Stimulated activated CD8-positive, alpha-beta memory T cell treated with anti-CD3 and anti-CD28 coated beads, Interleukin-7, amount 100 ng/mL, for 1 hour (primary cell): ENCODE data around the gene PTPRB.

ENCODE experiments used
- DNase-seq, 2 donors: peaks; one replicate each; pipeline ENCODE4 v3.0.0-alpha.2; 2020; ENCODE audit warnings: low read depth in 2 of 2

The PTPRB gene

DNA sequence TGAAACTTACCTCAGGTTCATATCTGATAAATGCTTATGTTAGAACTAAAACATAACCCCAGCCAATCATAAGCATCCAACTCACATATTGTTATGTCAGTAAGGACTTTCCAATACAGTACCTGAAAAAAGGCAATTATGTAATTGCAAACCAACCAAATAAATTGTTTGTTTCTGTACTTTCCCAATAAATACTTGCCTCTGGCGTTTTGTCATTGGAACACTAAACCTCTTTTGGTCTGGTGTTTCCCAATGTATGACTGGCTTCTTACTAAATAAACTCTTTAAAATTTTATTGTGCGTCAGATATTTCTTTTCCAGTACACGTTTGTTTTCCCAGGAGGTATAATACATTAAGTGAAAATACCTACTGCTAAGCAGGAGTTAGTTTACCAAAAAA lies 6.7 kb upstream of the PTPRB start:
- DNase-seq = no peak

DNA sequence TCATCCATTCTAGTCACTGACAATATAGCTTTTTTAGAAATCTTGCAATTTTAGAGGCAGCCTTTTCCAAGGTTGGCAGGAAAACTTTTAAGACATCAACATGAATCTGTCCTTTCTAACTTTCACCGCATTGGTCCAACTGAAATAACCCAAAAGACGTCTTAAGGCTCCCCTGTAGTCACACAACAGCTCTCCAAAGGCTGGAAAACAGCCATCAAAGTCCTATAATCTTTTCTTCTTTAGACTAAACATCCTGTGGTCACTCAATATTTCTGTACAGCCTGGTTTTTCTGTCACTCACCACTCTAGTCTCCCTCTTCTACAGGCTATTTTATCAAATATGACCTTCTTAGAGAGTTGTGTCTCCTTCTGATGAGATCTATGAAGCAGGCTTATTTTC lies 4.5 kb upstream of the PTPRB start:
- no peak for DNase-seq

DNA sequence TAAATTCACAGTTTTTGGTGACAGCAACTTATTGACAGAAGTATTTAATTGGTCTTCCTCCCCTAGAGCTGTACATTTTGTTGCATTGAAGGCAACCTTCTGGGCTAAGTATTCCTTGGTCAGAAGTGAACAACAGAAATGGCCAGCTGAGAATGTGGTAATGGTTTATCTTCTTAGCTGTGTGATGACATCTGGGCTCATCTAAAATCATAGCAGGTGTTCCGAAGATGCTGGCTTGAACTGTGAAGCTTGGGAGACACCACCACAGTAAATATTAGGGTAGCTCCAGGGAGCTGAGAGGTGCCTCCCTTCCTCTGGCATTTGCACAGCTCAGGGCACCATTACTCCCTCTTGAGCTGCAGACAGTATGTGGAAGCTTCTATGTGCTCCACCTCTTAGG lies 3.7 kb upstream of the PTPRB start:
- no peak for DNase-seq

DNA sequence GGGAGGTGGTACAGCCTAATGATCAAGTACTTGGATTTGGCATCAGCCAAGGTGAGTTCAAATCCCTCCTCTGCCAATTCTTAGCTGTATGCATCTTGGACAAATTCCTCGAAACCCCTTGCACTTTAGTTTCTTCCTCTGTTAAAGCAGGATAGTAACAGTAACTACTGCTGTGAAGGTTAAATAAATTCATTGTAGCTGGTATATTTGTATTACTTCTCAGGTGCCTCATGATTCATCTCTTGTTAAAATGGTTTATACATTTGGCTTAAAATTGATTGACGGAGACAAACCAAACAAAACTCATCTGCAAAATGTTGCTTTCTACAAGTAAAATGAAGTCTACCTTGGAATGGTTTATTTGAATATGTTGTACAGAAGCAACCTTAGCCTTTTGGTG lies 2.3 kb upstream of the PTPRB start:
- no peak for DNase-seq

DNA sequence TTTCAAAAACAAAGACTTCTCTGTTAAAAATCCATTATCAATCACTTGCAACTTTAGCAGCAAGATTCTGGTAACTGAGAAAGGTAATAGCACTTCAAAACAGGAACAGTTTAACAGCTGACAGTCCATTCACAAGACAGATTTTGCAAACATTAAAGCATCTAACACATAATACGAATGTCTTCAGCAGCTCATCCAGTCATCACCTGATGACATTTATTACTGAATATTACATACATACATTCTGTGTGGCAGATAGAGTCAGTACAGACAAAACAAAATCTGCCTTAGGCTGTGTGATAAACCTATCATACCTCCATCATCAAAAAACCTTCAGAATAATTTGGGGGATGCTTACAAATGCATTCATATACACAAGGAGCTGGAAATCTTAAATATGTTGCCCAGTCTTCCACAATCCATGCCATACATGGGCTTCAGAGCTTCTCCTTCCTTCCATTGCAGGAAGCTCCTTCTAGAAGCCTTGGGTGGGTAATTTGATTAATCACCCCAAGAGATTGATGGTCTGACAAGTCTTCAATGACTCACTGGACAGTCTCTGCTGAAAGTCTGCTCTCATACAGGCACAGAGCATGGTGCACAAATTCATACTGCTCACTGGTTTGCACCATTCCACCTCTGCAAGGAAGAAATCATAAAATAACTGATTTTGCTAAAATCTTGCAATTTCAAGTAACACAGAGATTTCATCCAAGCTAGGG lies 1.6 kb upstream of the PTPRB start:
- DNase-seq = no peak

DNA sequence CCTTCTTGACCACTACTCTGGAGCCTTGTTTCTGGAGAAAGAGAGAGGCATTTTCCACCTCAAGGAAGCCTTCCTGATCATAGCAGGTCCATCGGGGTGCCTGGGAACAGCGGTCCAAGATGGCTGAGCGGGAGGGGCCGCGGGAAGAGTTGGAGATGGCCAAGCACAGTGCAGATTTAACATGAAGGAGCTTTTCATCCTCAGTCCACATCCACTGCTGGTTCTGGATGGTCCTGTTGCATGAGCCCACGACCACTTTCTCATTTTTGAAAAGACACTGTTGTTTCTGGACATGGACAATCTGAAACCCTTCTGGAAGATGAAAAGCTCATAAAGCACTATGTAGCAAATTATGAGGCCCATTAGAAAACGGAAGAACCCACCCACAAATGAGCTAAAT lies 1.5 kb downstream of the PTPRB start:
- no peak for DNase-seq

DNA sequence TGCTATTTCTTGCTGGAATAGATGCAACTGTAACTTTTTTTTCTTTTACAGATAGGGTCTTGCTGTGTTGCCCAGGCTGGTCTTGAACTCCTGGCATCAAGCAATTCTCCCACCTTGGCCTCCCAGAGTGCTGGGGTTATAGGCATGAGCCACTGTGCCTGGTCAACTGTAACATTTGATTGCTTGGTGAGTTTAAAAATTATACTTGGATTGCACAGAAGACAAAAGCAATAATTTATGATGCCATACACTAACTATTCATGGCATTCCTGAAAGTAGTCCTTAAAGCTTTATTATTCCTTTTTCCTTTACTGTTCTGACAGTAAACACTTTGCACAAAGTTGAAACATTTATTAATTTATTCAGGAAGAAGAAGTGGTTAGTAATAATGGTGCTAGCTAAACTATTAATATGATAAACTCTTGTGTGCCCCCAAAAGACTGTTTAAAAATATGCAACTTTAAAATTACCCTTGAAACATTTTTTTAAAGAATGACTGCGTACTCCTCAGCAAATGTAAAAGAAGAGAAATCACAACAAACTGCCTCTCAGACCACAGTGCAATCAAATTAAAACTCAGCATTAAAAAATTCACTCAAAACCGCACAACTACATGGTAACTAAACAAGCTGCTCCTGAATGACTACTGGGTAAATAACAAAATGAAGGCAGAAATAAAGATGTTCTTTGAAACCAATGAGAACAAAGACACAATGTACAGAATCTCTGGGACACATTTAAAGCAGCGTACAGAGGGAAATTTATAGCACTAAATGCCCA lies 8.3 kb downstream of the PTPRB start:
- no peak for DNase-seq

DNA sequence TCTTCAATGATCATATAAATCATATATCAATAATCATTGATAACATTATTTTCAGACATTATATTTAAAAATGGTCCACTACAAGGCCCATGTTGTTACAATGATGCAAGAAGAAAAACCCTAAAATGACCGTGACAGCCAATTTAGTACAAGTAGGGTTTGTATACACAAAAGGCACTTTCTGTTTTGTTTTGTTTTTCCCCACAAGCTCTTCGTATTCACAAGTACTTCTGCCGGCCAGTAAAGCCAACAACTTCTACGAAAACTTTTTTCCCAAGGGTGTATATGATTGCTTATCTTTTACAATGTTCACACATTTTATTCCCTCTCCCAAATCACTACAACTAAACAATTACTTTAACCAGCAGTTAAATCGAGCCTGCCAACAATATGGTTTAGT lies 9.6 kb downstream of the PTPRB start:
- DNase-seq = no peak

DNA sequence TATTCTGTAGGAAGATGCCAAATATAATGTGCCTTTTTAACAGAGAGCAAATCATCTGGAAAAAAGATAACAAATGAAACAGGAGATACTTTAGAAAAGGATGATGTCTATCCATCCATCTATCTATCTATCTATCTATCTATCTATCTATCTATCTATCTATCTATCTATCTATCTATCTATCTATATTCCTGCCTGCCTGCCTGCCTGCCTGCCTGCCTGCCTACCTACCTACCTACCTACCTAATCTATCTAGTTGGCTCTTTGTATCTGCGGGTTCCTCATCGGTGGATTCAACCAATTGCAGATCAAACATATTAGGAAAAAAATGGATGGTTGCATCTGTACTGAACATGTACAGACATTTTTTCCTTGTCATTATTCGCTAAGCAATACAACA lies 11.0 kb downstream of the PTPRB start:
- DNase-seq = no peak

DNA sequence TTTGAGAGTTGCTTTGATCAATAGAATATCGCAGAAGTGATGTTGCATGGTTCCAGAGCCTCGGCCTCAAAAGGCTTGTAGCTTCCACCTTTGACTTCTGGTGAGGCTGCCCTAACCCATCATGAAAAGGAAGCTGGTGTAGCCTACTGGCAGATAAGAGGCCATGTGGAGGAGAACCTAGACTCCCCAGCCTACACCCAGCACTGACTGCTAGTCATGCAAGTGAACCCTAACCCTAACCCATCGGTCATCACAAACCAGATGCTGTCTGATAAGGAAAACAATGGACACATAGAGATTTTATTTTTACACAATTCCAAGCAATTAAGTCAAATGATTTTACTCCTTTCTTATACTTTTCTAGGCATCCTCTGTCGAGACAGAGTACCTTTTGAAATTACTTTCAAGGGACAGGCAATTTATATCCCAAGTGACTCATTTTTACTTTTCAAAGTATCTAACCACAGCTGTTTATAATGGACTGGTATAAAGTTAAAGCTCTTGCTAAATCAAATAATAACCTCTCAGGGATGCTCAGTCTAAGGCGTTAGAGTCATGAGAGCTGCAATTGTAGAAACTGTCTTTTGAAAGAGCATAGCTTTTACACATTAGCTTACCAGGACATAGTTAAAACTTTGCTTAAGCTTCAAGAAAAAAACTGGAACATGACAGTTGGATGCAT lies 17.6 kb downstream of the PTPRB start:
- no peak for DNase-seq

DNA sequence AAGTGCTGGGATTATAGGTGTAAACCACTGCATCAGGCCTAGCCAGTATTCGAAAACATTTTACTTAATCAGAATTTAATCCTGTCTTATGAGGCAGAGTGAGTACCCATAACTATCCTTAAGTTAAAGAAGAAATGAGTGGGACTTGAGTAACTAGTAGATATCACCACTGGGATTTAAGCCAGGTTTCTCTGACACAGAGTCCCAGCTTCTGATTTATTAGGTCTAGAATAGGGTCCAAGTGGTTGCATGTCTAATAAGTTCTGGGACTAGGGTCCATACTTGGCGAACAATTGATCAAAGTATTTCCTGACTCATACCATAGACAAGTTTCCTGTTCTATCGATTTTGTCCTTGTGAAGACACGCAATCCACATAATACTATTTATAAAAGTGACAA lies 18.9 kb downstream of the PTPRB start:
- no peak for DNase-seq

DNA sequence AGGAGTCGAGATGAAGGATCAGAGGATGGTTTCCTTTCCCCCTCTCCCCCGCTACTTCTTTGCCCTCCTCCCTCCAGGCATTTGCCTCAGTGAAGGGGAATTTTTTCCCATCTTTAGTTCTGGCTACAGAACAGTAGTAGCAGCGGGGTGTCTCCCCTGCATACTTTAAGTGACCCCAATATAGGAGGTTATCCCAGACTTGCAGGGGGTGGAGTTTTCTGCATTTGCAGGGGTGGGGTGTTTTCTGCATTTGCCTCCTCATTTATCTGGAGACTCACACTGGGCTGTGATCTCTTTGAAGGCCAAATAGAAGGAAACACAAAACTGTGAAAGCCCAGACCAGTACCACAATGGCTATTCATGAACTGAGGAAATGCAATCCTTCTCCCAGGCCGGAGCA lies 19.8 kb downstream of the PTPRB start:
- no peak for DNase-seq

DNA sequence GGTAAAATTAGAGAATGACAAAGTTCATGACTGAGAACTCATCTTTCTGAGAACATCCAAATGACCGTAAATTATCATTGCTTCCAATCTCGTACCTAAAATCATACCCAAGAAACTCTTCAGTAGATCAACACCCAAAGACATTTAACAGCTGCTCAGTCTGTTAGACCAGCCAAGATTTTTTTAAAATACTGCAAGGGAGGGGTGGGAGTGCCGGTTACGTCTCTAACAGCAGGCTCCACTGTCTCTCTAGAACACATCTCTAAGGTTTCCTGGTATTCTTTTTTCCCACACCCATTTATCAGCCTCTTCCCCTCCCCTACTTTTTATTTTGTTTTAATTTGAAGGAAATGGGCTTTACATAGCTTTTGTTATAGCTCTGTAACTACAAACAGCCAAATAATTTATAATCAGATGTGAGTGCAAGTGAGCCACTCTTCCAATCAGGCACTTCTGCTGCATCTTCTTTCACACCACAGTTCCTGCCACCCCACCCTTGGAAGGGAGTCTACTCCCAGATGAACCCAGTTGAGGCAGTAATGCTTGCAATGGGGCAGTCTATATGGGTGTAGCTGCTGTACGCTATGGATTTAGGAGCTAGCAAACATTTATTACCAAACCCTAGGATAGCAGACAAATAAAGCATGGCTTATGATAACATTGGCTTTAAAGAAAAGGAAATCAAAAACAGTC lies 21.9 kb downstream of the PTPRB start:
- DNase-seq = no peak

DNA sequence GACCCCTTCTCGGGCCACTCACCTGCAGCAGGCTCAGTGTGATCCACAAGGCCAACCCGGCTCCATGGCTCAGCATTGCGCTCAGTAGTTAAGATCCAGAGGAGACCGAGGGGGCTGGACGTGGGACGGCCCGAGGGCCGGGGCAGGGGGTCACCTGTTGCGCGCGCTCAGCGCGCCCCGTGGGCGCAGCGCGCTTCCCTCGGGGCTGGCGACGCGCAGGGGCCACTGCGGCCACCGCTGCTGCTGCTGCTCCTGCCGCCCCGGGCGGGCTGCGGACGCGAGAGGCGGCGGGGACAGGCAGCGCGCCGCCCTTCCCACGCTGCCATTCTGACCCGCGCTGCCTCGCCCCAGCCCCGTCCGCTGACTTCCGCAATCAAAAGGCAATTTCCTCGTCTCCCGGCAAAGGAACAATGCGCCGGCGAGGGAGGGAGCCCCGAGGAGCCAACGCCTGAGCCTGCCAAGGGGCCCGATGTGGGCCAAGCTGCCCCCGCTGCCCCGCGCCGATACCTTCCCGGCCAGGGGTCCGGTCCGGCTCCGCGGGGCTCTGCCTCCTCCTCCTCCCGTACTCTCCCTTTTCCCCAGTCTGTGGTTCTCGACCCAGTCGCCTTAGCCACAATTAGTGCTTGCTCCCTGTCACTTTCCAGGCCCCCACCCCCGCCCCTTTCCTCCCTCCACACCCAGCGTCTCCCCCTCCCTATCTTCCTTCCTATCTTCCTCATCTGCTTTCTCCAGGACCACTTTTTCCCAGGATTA lies 27.3 kb downstream of the PTPRB start:
- DNase-seq = no peak

DNA sequence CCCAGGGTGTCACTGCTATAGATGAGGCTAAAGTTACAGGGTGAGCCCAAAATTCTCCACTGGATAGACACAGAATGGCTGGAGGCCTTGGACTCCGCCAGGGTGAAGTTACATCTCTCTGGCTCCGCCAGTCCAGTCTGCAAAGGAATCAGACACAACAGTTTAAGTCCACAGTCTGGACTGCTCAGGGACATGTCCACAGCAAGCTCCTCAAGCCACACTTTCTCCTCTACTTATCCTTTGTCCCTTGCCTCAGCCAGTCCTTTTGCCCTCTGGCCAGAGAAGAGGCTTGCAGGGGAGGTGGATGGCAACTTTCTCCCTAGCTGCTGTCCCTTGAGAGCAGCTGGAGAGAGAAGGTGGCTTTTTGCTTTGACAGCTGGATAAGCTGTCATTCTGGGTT lies 28.0 kb downstream of the PTPRB start:
- no peak for DNase-seq

DNA sequence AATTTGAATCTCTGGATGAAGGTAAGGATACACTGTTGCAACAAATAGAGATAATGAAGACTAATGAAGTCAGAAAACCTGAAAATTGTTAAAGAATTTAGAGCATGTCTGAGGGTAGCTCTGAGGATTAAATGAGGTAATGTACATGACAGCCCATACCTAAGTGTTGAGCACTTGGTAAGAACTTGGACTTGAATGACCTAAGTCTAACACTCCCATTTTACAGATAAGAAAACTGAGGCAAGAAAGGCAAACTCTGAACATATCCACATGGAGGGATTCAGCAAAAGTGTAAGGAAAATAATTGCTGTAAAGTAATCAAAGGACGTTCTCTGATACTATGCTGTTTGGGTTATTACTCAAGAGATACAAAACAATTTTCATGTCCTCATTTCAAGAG lies 29.0 kb downstream of the PTPRB start:
- no peak for DNase-seq

DNA sequence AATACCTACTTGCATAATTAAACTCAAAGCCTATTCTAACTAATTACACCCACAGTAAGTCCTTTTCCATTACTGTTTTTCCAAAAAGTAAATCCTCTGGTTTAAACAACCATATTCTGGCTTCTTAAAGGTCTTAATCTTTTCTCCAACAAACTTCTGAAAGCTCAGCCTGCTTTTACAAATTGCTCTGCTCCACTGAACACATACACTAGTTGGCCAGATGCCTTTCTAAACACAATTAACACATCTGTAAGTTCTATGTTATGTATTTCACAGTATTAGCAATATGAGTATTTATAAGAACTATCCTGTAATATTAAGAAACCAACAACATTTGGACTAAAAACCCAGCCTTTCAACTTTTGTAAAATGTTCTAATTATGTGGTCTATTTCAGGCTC lies 30.1 kb downstream of the PTPRB start:
- no peak for DNase-seq

DNA sequence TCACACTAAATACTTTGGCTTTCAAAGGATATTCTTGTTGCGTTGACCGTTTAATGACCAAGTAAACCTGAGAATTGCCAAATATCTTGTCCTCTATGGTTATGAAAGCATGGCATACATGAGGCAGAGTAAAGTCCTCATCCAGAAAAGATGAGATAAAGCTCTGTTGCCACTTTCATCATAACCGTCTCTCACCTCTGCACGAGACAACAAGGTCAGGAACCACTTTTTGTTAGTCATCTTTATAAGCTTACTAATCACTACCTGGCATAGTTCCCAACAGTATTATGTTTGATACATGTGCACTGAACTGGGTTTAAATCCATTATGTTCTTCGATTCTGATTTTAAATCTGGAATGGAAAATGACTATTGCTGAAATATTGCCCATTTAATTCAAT lies 31.3 kb downstream of the PTPRB start:
- DNase-seq = no peak

DNA sequence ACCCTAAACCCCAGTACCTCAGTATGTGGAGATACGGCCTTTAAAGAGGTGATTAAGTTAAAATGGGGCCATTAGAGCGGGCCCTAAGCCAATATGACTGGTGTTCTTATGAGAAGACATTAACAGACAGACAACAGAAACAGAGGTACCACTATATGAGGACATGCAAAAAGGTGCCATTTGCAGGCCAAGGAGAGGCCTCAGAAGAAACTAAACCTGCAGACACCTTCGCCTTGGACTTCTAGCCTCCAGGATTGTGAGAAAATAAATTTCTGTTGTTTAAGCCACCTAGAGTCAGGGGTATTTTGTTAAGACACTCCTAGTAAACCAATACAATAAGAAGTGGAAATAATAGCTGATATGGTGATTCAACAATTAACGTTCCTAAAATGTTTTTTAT lies 32.6 kb downstream of the PTPRB start:
- DNase-seq = no peak

DNA sequence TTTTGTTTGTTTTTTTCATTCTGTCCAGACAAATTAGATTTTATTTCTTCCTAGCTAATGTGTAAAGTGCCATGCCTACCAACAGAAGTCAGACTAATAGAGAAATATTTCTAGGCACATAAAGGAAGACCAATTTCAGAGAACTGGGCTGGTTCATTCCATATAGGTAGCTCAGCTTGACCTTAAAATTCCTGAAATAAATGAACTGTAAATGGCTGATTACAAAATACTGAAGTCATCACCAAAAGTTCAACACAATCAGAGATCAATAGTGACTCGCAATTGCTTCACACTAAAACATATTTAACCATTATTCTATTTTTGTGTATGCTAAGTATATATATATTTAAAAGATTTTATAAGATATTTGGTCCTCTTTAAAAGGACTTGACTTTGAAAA lies 34.2 kb downstream of the PTPRB start:
- DNase-seq = no peak

DNA sequence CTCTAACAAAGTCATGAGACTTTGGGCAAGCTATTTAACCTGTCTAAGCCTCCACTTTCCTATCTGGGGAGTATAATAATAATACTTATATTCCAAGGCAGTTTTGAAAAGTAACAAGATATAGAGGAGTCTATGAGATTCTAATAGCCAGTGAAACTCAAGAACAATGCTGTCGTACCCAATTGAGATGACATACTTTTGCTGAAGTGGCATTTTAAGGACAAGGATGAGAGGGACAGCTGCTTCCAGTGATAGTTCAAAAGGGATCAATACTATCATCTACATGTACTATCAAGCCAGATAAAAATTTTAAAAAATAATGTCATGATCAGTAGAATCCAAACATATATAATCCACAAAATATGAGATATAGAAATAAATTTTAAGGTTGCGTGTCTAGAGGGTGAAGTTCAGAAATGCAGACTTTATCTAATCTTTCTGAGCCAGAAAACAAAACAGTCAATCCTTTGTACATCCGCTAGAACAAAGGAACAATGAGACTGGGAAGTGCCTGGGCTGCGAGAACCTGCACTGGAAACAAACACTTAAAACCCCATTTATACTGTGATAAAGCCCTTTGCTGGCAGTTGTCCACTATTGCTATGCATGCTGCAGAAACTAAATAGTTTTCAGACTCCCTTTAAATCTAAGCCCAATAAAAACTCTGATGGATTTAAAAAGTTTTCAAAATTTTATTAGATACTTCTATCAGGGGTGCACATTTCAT lies 38.6 kb downstream of the PTPRB start:
- DNase-seq = no peak
